HEK293 (cell line): Measurements from ENCODE around the gene CYB5R3.
A peak's percentile ranks its signal among the peaks of the same experiment; 100 is the strongest.

ENCODE experiments used
- CTCF ChIA-PET: fragments of 350-600 bp; formaldehyde crosslinking; extraction: SDS; loops from one replicate; lab custom pipeline; 2021; ENCODE audit warnings: antibody characterized with exemption; lab: Yijun Ruan, JAX
- POLR2A ChIA-PET: fragments of 300-600 bp; formaldehyde crosslinking; extraction: SDS; loops from one replicate; lab custom pipeline; 2020; ENCODE audit warnings: antibody characterized with exemption, inconsistent platforms; lab: Yijun Ruan, JAX
- H3K27ac ChIP-seq: fragments of 200-500 bp; sonication (Bioruptor generic); 2 replicates; pipeline ENCODE4 v1.5.1; 2014; ENCODE audit warnings: low read depth, low read length, control low read depth, inconsistent platforms; ENCODE audit errors: extremely low read depth
- H3K36me3 ChIP-seq, 2 experiments: fragments of 200-500 bp in 1 of 2; sonication (Bioruptor generic) in 1 of 2; 1 replicate in 1 of 2; 2 replicates in 1 of 2; pipeline ENCODE4 v1.5.1; 2014 to 2017; ENCODE audit warnings: inconsistent platforms in 2 of 2, low read length in 2 of 2; ENCODE audit not compliant: control insufficient read depth in 2 of 2, insufficient read depth in 1 of 2
- H3K4me1 ChIP-seq: fragments of 200-500 bp; sonication (Bioruptor generic); 2 replicates; pipeline ENCODE4 v1.5.1; 2014; ENCODE audit warnings: mild to moderate bottlenecking, low read length, inconsistent platforms; ENCODE audit not compliant: control insufficient read depth, insufficient read depth
- H3K4me3 ChIP-seq: 2 replicates; pipeline ENCODE4 v1.5.1; 2011; ENCODE audit warnings: low read depth, mild to moderate bottlenecking, control low read depth, low read length, moderate library complexity
- H3K9me3 ChIP-seq: fragments of 200-500 bp; sonication (Bioruptor generic); 2 replicates; pipeline ENCODE4 v1.5.1; 2014; ENCODE audit warnings: low read depth, low read length, inconsistent platforms; ENCODE audit not compliant: control insufficient read depth, insufficient read depth
- GLI2 ChIP-seq: fragments of 450-650 bp; formaldehyde crosslinking; IDR thresholded peaks from 2 replicates; pipeline ENCODE4; 2017; ENCODE audit warnings: missing biosample characterization, missing genetic modification characterization, low read depth, borderline replicate concordance
- GLIS1 ChIP-seq: fragments of 450-650 bp; formaldehyde crosslinking; IDR thresholded peaks from 2 replicates; pipeline ENCODE4 v1.5.1; 2016; ENCODE audit warnings: missing biosample characterization, missing genetic modification characterization
- KLF10 ChIP-seq: fragments of 450-650 bp; IDR thresholded peaks from 2 replicates; pipeline ENCODE4 v1.5.1; 2018; ENCODE audit warnings: missing biosample characterization, mild to moderate bottlenecking, missing genetic modification characterization
- PATZ1 ChIP-seq: fragments of 450-650 bp; formaldehyde crosslinking; IDR thresholded peaks from 2 replicates; pipeline ENCODE4 v1.5.1; 2016; ENCODE audit warnings: missing biosample characterization, missing genetic modification characterization
- PRDM4 ChIP-seq: fragments of 450-650 bp; formaldehyde crosslinking; IDR thresholded peaks from 2 replicates; pipeline ENCODE4 v1.5.1; 2017; ENCODE audit warnings: missing biosample characterization, missing genetic modification characterization
- SP3 ChIP-seq: fragments of 450-650 bp; formaldehyde crosslinking; IDR thresholded peaks from 2 replicates; pipeline ENCODE4 v1.5.1; 2016; ENCODE audit warnings: missing biosample characterization, missing genetic modification characterization
- YY2 ChIP-seq: fragments of 450-650 bp; formaldehyde crosslinking; IDR thresholded peaks from 2 replicates; pipeline ENCODE4 v1.5.1; 2016; ENCODE audit warnings: missing biosample characterization, missing genetic modification characterization
- ZBTB26 ChIP-seq: fragments of 450-650 bp; formaldehyde crosslinking; optimal IDR thresholded peaks from 2 replicates; pipeline ENCODE3; 2016; ENCODE audit warnings: missing biosample characterization, mild to moderate bottlenecking, missing genetic modification characterization
- ZBTB48 ChIP-seq: fragments of 450-650 bp; formaldehyde crosslinking; IDR thresholded peaks from 2 replicates; pipeline ENCODE4 v1.5.1; 2016; ENCODE audit warnings: missing biosample characterization, missing genetic modification characterization
- ZBTB8A ChIP-seq: fragments of 450-650 bp; formaldehyde crosslinking; IDR thresholded peaks from 2 replicates; pipeline ENCODE4 v1.5.1; 2016; ENCODE audit warnings: missing biosample characterization, missing genetic modification characterization
- ZEB2 ChIP-seq: fragments of 450-650 bp; formaldehyde crosslinking; IDR thresholded peaks from 2 replicates; pipeline ENCODE4 v1.5.1; 2016; ENCODE audit warnings: missing biosample characterization, missing genetic modification characterization
- ZNF280D ChIP-seq: fragments of 450-650 bp; formaldehyde crosslinking; IDR thresholded peaks from 2 replicates; pipeline ENCODE4 v1.5.1; 2016; ENCODE audit warnings: missing biosample characterization, missing genetic modification characterization
- ZNF302 ChIP-seq: fragments of 450-650 bp; formaldehyde crosslinking; IDR thresholded peaks from 2 replicates; pipeline ENCODE4 v1.5.1; 2016; ENCODE audit warnings: missing biosample characterization, missing genetic modification characterization, low read depth
- ZNF335 ChIP-seq: fragments of 450-650 bp; formaldehyde crosslinking; conservative IDR thresholded peaks from 2 replicates; pipeline ENCODE4 v1.5.1; 2016; ENCODE audit warnings: missing biosample characterization, missing genetic modification characterization
- ZNF354C ChIP-seq: fragments of 450-650 bp; formaldehyde crosslinking; IDR thresholded peaks from 2 replicates; pipeline ENCODE4 v1.5.1; 2016; ENCODE audit warnings: missing biosample characterization, missing genetic modification characterization, low read depth, borderline replicate concordance
- ZNF37A ChIP-seq: fragments of 450-650 bp; IDR thresholded peaks from 2 replicates; pipeline ENCODE4 v1.5.1; 2018; ENCODE audit warnings: missing biosample characterization, missing genetic modification characterization
- ZNF510 ChIP-seq: fragments of 450-650 bp; formaldehyde crosslinking; IDR thresholded peaks from 2 replicates; pipeline ENCODE4 v1.5.1; 2018; ENCODE audit warnings: mild to moderate bottlenecking, missing genetic modification characterization, missing biosample characterization; ENCODE audit not compliant: insufficient replicate concordance
- ZNF560 ChIP-seq: fragments of 450-650 bp; formaldehyde crosslinking; IDR thresholded peaks from 2 replicates; pipeline ENCODE4 v1.5.1; 2017; ENCODE audit warnings: missing biosample characterization, missing genetic modification characterization, borderline replicate concordance
- ZNF660 ChIP-seq: fragments of 450-650 bp; IDR thresholded peaks from 2 replicates; pipeline ENCODE4 v1.5.1; 2018; ENCODE audit warnings: missing biosample characterization, mild to moderate bottlenecking, missing genetic modification characterization
- ZNF664 ChIP-seq: fragments of 450-650 bp; formaldehyde crosslinking; IDR thresholded peaks from 2 replicates; pipeline ENCODE4 v1.5.1; 2016; ENCODE audit warnings: missing biosample characterization, missing genetic modification characterization
- ZNF692 ChIP-seq: fragments of 450-650 bp; formaldehyde crosslinking; IDR thresholded peaks from 2 replicates; pipeline ENCODE4 v1.5.1; 2016; ENCODE audit warnings: missing biosample characterization, missing genetic modification characterization
- ZNF768 ChIP-seq: fragments of 450-650 bp; formaldehyde crosslinking; IDR thresholded peaks from 2 replicates; pipeline ENCODE4 v1.5.1; 2018; ENCODE audit warnings: missing biosample characterization, mild to moderate bottlenecking, missing genetic modification characterization
- ZNF776 ChIP-seq: fragments of 450-650 bp; formaldehyde crosslinking; IDR thresholded peaks from 2 replicates; pipeline ENCODE4 v1.5.0; 2017; ENCODE audit warnings: missing biosample characterization, missing genetic modification characterization, borderline replicate concordance
- ZNF791 ChIP-seq: fragments of 450-650 bp; formaldehyde crosslinking; IDR thresholded peaks from 2 replicates; pipeline ENCODE4 v1.5.1; 2016; ENCODE audit warnings: missing biosample characterization, missing genetic modification characterization
- ZSCAN23 ChIP-seq: fragments of 450-650 bp; formaldehyde crosslinking; IDR thresholded peaks from 2 replicates; pipeline ENCODE4 v1.5.1; 2016; ENCODE audit warnings: missing biosample characterization, missing genetic modification characterization

Gene CYB5R3

GRCh38 chr22:42582987-42583386, 66.2 kb downstream of the CYB5R3 start (continued):
- TF ChIP-seq ZNF664 (tag by site-specific recombination) (no peak), GLI2 (tag by site-specific recombination) (no peak), ZSCAN23 (tag by site-specific recombination) (no peak), ZNF660 (no peak)

- no peaks in the 10 kb centered on the region for H3K4me1 ChIP-seq
- H3K27ac ChIP-seq = peak overlapping the region; percentile 86
- POLR2A ChIA-PET = interaction anchor here (0.6 to 1.4 kb wide), 7 partner anchors 8 to 34 kb away, joined by 3 to 8 read pairs (median 4); partner anchors contain the start of gene POLDIP3
- no peaks in the 10 kb centered on the region for H3K9me3 ChIP-seq
- CTCF ChIA-PET = interaction anchor here (0.5 to 1.2 kb wide), 5 partner anchors 12 to 414 kb away, joined by 3 to 5 read pairs (median 4); no protein-coding TSS in a partner anchor
- H3K36me3 ChIP-seq = peaks cover 40 to 75% of the 10 kb centered on the region in 2 experiments
- H3K4me3 ChIP-seq = peak overlapping the region; percentile 92
- TF ChIP-seq ZBTB8A (tag by site-specific recombination) (no peak), ZNF354C (no peak), GLIS1 (tag by site-specific recombination) (0 out of 2 replicates have a peak, but pooled peaks have one; percentile 32), SP3 (peak; percentile 60), ZEB2 (tag by site-specific recombination) (peak; percentile 47; the same call in 1 of the 2 replicates), ZNF776 (tag by site-specific recombination) (no peak), ZNF510 (no peak), YY2 (tag by site-specific recombination) (peak; percentile 70; the same call in 1 of the 2 replicates), ZNF560 (tag by site-specific recombination) (no peak), ZNF768 (tag by site-specific recombination) (no peak), ZNF280D (tag by site-specific recombination) (no peak), ZNF302 (no peak), PRDM4 (tag by site-specific recombination) (no peak), ZBTB26 (tag by site-specific recombination) (peak; percentile 92), ZNF335 (tag by site-specific recombination) (0 out of 2 replicates have a peak, but pooled peaks have one; percentile 8), ZNF37A (tag by site-specific recombination) (no peak), KLF10 (tag by site-specific recombination) (no peak), PATZ1 (tag by site-specific recombination) (peak; percentile 35; the same call in 1 of the 2 replicates), ZBTB48 (tag by site-specific recombination) (peak; percentile 79), ZNF692 (tag by site-specific recombination) (0 out of 2 replicates have a peak, but pooled peaks have one; percentile 21), ZNF791 (tag by site-specific recombination) (no peak)
Measured at GRCh38 chr22:42581762-42582716, 67.2 kb downstream of the CYB5R3 start.
